Stimulated activated naive CD4-positive, alpha-beta T cell (primary cell): ENCODE measurements around the gene AGPAT3.

ENCODE experiments used
- DNase-seq, 6 experiments: peaks; one replicate each; lab custom pipeline; 2025; lab: John Stamatoyannopoulos, UW

The AGPAT3 gene

DNA sequence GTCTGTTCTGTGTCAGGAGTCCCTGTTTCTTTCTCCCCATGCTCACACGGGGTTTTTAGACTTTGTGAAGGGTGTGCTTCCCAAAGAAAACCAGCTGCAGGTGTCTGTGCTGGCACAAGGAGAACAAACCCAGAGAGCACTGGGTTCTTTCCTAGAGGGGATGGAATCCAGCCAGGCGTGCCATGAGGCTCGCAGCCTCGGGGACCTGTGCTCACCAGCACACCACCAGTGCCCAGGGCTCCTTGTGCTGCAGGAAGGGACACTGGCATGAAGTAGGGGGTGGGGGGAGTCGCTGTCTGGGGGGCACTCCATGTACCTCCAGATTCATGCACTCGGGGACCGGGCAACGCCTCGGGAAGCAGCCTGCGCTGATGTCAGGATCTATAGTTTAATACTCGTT lies 57.9 kb downstream of the AGPAT3 start:
- DNase-seq = no peak

DNA sequence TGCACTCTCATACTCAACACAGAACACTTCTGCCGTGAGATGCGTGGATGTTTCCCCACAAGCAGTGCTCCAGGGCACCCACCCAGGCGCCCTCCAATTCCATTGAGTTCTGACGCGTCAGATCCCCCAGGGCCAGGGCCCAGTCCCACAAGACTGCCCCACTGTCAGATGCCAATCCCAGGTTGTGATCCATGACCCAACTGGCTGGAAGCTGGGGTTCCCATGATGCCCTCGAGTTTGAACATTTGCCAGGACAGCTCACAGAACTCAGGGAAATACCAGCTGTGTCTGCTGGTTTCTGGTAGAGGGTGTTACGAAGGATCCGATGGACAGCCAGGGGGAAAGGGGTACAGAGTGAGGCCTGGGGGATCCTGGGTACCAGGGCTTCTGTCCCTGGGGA lies 58.4 kb downstream of the AGPAT3 start:
- no peak for DNase-seq

DNA sequence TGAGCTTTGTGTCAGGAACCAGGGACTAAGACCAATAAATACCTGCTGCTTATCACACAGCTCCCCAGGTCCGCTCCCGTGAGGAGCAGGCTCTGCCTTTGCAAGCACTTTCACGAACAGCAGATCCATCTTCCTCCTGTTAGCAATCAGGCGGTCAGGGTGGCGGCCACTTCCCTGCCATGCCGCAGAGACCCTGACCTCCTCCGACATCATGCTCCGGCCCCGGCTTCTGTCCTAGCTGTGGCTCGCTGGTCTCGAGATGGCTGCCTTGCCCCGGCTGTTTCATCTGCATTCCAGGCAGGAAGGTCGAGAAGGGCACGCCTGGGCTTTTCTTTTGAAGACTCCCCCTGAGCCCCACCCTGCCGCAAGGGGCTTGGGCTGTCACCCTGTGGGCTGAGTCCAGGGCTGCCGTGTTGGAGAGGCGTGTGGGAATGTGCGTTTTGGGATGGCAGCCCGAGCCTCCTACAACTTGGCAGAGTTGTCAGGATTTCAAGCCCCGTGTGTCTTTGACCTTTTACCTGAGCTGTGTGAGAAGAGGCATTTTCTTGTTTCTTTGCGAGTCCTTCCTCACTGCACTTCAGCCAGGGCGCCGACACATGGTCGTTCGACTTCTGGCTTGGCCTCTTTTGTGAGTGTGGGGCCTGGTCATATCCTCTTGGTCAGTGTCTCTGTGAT lies 59.5 kb downstream of the AGPAT3 start:
- DNase-seq = no peak

DNA sequence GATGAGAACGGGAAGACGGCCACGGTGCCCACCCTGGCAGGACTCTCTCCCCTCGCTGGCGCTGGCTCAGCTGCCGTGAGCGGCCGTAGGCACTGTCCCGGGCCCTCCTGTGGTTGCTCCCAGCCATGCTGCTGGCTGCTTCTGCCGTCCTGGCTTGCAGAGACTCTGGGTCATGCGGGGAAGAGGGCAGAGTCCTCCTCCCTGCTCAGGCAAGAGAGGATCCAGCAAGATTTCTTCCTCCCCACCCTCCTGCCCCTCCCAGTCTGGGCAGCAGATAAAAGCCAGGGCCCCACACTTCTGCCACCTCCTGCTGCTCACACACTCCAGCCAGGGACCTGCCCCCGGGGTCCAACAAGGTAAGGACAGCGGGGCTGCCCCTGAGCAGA lies 60.1 kb downstream of the AGPAT3 start:
- DNase-seq = no peak

DNA sequence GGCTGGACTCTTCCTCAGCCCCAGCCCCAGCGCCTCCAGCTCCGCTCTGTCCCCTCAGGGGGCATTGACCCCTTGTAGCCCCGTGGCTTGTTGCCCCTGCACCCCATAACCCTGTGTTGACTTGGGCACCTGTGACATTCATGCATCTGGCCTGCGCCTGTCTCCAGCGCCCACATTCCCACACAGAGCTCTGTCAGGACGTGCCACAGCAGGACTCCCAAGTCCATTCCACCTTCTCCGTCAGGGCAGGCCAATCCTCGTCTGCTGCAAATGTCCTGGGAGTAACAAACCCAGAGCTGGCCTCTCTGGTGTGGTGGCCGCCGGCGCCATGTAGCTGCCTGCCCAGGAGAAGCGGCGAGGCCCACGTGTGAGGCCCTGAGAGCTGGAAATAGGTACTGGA lies 60.6 kb downstream of the AGPAT3 start:
- no peak for DNase-seq

DNA sequence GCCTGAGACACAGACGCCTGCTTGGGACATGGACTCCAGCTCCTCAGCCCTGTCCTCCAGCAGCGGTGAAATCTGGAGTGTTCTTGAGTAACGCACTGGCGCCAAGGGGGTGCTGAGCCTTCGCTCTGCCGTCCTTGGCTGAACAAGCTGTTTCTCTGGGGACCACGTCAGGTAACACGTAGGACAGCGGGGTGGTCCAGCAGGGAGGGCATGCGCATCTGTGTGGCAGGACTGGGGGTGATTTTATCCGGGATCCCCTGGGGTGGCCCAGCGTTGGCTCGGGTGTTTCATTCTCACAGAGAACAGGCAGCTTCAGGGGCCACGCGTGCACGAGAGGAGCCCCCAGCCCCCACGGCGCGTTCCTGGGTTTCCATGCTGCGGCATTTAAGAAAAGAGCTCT lies 61.2 kb downstream of the AGPAT3 start:
- no peak for DNase-seq

DNA sequence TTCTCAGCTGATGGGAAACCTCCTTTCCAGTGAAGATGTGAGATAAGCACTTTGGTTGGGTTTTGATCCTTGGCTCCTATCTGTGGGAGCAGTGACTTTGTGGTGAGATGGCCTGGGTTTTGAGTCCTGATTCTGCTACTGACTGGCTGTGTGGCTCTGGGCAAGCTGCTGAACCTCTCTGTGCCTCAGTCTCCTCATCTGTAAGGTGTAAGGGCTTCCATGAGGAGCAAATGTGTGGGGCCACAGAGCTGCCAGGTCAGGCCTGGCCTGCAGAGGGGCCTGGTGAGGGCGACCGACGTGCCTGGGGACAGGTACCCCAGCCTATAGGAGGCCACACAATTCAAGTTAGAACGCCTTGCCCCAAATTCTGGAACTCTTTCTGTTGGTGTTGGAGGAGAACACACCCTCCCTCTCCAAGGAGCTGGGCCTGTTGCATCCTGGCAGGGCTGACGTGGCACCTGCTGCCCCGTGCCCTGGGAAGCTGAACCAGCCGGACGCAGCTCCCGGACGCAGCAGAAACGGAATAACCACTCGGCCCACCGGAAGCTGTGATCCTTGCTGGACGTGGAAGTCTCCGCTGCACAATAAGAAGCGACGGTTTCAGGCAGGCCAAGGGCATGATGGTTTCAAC lies 62.7 kb downstream of the AGPAT3 start:
- DNase-seq = no peak

DNA sequence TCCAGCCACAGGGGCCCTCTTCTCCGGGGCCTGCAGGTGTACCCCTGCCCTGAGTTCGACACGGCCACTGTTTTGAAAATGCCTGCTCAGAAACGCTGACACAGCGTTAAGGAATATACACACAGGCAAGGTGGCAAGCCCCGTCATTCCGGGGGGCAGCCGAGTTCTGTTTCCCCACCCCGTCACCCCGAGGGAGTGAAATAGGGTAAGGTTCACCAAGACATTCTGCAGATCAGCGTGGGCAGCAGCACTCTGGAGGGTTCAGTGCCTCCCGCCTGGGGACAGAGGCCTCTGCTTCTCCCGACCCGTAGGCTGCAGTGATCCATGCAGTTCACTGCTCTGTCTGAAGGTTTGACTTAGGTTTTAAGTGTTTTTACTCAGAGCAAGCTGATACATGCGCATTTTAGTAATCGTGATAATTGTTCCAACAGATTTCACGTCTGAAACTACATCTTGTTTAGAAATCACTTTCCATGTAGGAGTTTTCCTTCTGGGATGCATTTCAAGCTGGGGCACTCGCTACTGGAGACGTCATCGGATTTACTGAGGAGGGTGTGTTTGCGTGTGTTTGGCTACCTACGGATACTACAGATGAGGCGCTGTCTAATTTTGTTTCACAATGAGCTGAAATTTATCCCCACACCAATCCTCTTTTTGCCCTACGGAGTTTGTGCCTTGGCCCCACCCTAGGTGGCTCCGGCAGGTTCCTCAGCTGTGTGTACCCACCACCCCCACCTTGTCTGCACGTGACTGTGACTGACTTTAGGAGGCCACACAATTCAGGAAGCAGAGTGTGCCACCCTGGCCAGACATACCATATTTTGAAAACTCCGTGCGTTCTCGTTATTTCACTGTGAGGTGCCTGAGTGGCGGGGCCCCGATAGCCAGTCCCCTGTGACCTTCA lies 63.5 kb downstream of the AGPAT3 start:
- DNase-seq = no peak

DNA sequence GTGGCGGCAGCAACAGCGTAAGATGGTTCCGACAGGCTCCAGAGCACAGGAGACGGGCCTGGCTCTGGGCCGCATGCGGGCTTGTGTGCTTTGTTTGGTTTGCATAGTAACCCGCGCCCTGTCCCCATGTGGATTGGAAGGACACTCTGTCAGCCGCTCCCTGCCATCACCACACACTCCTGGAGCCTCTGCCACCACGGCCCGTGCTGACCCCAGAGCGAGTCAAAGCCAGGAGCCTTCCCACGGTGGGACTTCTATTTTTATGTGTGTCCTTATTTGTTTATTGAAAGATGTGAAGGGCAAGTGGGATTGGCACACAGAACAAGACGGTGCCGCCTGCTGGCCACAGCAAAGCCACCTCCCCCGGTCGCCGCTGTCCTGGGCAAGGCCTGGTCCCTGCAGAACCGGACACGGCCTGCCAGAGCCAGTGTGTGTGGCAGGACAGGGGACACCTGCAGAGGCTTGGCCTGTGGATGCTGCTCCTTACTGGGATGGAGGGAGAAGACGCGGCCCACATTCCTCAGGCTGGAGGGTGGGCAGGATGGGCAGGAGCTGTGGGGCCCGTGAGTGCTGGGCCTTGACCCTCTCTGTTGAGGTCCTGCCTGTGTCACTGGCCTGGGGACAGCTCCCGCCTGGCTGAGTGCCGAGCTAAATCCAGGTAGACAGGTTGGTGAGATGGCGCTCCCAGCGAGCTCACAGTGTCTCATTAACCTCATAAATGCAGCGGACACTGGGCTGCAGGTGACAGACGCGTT lies 64.4 kb downstream of the AGPAT3 start:
- DNase-seq = no peak

DNA sequence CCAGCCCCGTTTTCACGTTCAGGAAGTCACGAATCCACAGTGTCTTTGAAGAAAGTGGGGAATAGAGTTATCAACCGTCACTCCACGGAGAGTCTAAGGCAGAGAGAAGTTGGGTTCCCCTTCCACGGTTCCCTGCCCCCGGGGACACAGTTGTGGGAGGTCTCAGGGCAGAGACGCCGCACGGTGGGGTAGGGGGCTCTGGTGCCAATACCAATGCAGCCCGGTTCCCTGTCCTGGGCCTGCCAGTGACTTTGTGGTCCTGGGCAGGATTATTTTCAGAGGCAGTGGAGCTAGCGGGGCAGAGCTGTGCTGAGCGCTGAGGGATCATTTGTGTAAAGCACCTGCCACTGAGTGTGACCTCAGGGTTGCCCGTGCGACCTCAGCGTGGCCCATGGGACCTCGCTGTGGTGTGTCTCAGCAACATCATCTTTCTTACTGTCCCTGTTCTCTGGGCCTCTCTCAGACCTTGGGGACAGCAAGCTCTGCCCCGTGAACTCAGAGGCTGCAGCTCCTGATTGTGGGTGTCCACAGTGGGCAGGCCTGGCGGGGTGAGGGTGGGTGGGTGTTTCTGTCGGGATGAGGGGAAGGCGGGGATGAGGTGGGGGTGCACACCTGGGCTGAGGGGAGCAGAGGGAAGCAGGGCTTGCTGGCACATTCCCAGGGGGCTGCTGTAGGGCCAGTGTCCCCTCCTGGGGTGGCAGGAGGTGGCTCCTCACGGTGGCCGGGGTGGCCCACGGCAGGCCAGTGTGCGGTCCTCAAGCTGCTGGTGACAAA lies 65.2 kb downstream of the AGPAT3 start:
- no peak for DNase-seq

DNA sequence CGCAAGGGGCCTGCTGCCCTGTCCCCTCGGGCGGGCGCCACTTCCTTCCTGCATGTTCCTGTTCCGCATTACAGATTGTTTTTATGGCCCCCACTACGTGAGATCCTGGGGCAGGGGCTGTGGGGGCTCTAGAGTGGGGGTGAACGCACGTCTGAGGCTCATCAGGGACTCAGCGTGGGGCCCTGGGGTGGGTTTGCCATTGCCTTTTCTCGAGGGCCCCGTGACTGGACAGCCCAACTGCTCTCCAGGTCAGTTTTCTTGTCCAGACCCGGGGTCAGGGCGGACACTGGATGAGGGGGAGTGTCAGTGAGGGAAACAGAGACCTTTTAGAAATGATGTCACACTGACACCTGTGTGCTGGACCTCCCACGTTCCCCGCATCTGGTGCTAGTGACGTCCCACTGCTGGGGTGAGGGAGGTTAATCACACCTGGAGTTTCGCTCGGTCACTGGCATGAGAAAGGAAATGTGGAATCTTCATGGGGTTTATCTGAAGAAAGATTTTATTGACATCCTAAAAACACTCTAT lies 65.9 kb downstream of the AGPAT3 start:
- DNase-seq = no peak

DNA sequence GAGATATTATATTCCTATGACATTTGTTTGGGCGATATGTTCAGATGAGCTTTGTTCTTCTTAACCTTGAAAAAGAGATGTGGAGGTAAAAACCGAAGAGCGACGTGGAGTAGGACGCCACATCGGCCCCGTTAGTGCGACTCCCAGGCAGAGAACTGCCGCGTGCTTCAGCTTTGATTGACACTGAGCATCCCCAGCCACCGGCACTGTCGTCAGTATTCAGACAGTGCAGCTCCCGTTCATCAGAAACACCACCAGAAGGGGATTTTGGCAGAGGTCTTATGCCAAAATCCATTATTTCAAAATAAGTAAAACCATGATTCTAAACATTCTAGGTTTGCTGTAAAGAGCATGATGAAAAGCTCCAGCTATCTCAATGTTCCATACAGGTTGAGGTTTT lies 66.5 kb downstream of the AGPAT3 start:
- no peak for DNase-seq

DNA sequence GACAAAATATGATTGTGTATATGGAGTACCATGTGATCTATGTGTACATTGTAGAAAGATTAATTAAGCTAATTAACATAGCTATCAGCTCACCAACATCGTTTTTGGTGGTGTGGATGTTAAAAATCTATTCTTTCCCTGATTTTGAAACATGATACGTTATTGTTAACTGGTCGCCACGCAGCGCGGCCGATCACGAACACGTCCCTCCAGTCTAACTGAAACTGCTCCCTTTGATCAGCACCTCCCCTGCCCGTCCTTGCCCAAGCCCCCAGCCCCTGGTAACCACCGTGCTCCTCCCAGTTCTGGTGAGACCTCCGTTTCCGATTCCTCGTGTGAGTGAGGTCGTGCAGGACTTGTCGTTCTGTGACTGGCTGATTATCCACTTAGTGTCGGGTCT lies 67.0 kb downstream of the AGPAT3 start:
- no peak for DNase-seq

DNA sequence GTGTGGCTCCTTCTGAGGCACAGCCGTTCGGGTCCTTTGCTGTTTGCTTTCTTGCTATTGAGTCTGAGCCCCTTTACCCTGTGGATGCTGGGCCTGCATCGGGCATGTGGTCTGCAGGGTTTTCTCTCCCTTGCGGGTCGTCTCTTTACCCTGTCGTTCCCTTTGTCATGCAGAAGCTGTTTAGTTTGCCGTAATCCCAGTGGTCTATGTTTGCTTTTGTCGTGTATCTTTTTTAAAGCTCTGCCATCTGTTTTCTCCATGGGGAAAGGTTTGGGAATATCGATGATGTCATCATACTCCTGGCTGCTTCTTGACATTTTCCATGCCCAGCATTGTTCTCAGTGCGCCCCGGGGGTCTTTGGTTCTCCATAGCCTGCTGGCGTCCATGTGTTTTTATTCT lies 68.2 kb downstream of the AGPAT3 start:
- DNase-seq = no peak

DNA sequence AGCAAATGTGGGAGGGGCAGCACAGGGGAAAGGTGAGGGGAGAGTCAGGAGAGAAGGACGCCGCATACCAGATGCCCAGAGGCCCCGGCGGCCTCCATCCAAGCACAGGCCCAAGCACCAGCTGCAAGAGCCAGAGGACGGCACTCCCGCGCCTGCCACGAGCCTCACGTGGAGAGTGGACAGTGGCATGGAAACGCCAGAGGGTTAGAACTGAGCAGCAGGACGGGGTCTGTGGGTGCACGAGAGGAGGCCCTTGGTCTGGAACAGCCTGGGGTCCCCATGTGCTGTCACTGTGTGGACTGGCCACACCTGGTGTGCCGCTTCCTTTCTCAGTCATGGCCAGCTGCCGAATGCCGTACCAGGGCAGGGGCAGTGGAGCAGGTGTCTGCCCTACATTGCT lies 68.7 kb downstream of the AGPAT3 start:
- no peak for DNase-seq

DNA sequence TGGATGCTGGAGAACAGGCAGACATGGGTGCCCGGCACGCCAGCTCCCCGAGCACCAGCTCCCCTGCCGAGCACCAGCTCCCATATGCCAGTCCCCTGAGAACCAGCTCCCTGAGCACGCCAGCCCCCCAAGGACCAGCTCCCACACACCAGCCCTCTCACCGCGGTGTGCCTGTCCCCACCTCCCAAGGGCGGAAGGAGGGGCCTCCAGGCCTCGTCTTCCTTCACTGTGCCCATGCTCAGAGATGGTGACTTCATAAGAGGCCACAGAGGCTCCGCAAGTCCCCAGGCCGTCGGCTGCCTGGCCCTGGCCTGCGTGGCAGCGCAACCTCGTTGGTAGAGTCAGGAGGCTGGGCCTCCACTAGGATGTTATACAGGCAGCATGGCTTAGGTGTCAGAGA lies 69.1 kb downstream of the AGPAT3 start:
- DNase-seq = no peak

DNA sequence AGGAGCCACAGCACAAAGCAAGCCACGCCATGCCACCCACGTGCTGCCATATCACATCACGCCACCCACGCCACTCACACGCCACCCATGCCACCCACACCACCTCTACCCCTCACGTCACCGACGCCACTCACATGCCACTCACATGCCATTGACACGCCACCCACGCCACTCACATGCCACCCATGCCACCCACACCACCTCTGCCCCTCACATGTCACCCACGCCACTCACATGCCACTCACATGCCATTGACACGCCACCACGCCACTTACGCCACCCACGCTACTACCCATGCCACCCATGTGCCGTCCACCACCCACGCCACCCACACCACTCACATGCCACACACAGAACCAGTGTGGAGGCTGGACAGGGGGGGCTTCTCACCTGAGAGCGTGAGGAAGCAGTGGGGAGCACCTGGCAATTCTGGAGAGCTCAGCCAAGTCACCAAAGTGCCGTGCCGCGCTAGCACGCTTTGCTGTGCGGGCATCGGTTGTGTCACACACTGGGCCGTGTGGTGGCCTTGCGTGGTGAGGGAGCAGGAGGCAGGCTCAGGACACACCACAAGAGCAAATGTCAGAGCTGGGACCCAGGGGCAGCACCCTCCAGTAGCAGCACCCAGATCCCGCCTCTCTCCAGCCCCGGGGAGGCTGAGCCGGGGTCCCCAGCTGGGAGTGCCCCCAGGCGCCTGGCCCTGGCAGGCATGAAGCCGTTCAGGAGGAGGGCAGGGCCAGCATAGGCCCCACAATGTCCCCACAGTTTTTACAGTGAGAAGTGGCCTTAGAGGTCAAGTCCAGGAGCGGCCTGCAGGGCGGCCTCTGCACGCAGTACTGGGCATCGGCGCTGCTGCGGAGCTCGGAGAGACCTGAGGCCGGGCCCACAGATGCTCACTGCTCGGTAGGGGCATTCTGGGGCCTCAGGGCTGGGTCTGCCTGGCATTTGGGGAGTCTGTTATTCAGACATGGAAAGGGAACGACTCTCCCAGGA lies 70.0 kb downstream of the AGPAT3 start:
- DNase-seq = no peak

DNA sequence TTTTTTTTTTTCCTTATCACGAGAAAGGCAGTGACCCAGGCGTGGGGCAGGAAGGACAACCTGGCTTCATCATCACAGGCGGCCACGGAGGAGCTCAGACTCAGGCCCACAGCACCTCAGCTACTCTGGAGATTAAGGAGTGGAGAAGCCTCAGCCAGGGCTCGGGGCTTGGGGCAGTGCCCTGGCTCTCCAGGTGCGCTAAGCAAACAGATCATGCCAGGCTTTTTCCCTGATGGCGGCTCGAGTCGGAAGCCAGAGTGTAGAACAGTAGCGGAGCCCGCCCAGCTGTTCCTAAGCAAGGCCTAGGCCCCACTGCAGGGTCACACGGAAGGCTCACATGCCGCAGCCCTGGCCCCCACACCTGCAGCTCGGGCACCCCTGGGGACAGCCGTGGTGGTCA lies 70.7 kb downstream of the AGPAT3 start:
- no peak for DNase-seq

DNA sequence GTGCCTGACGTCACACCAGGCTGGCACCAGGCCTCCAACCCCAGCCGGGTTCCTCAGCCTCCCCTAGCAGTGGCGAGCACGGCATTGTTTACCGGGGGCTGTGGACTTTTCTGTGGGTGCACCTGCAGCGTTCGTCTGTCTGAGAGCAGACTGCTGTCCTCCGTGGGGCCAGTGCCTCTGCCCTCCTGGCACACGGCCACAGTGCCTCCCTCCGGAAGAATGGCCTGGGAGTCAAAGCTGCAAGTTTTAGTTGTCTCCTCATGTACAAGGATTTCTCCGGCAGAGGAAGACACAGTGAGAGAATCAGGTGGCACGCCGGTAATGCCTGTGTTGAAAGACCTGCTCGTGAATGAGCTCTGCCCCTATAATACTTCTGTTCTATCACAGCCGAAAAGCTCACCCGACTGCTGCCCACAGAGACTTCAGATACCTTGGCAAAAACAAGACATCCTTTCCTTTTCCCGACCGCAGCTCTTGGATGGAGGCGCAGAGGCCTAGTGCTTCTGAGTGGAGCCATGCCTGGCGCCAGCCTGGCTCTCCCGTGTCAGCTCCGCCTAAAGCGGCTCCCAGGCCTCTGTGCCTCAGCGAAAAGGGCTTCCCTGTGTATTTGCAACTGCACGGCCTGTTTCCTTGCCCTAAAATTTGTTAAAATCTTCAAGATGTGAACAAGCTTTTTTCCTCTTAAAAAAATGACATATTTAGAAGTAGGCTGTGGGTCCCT lies 71.4 kb downstream of the AGPAT3 start:
- DNase-seq = no peak
